Peyer's patch (tissue), 4 donors: Measurements from ENCODE around the gene SIRPB2.

ENCODE experiments used
- POLR2A ChIP-seq, 2 donors: fragments of 450-650 bp; IDR thresholded peaks; one replicate each; pipeline ENCODE4 v1.5.1; 2017; ENCODE audit warnings: antibody characterized with exemption in 2 of 2, mild to moderate bottlenecking in 2 of 2, moderate library complexity in 2 of 2
- TF ChIP-seq, protein P1 (sequence below), 6 experiments: fragments of 450-650 bp in 4 of 6; fragments of 200-600 bp in 2 of 6; sonication (generic) in 1 of 6; IDR thresholded peaks; one replicate each; pipeline ENCODE4 v1.5.1; 2017 to 2019; ENCODE audit warnings: antibody characterized with exemption in 6 of 6, mild to moderate bottlenecking in 3 of 6, moderate library complexity in 1 of 6

GRCh38 chr20:1489325-1489724 is 1.9 kb downstream of the SIRPB2 start:
- TF ChIP-seq, protein P1, sequence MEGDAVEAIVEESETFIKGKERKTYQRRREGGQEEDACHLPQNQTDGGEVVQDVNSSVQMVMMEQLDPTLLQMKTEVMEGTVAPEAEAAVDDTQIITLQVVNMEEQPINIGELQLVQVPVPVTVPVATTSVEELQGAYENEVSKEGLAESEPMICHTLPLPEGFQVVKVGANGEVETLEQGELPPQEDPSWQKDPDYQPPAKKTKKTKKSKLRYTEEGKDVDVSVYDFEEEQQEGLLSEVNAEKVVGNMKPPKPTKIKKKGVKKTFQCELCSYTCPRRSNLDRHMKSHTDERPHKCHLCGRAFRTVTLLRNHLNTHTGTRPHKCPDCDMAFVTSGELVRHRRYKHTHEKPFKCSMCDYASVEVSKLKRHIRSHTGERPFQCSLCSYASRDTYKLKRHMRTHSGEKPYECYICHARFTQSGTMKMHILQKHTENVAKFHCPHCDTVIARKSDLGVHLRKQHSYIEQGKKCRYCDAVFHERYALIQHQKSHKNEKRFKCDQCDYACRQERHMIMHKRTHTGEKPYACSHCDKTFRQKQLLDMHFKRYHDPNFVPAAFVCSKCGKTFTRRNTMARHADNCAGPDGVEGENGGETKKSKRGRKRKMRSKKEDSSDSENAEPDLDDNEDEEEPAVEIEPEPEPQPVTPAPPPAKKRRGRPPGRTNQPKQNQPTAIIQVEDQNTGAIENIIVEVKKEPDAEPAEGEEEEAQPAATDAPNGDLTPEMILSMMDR (IDR thresholded peaks at IDR 0.05), result no peak
- no peak for TF ChIP-seq POLR2A (IDR thresholded peaks at IDR 0.05)
